8988T (cell line): ENCODE measurements around the gene RBMS3.
"Not testable (repeated sequence)": the region's sequence is repeated elsewhere in the genome, so short reads cannot be mapped to it uniquely, and the experiment has no call there.

Experiments used
- DNase-seq: peaks from one replicate; pipeline ENCODE4 v3.0.0; 2011

The RBMS3 gene

DNA sequence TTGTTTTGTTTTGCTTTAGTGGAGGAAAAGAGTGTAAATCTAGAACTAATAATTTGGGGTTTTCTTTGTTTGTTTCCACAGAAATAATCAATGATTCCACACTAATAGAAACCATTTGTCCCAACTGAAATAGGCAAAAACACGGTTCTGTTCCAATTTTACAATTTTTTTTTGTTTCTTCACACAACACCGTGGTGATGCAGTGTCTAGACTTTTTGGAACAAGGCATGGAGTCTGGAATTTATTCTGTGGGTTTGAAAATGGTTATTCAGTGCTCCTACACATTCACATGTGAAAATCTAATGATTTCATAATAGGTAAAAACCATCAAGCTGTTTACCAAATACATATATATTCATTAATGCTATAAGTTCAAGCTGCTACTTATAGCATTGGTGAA, 696.5 kb downstream of the RBMS3 start:
- DNase-seq, result no peak

DNA sequence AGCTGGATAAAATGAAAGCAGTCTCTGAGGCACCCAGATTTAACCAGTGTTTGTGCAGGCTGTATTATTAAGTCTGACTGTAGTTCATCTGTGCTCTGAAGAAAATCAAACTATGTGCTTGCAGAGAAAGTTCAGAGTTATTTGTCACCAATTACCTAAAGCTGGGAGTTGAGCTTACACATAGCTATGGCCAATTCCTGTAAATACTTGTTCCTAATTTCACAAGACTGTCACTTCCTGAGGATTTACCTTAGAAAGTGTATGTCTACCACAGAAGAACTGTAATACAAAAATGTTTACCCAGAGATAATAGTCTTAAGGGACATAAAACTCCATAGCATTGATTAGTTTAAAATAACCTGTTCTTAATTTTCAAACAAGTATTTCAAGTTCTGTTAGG, 697.2 kb downstream of the RBMS3 start:
- no peak for DNase-seq

DNA sequence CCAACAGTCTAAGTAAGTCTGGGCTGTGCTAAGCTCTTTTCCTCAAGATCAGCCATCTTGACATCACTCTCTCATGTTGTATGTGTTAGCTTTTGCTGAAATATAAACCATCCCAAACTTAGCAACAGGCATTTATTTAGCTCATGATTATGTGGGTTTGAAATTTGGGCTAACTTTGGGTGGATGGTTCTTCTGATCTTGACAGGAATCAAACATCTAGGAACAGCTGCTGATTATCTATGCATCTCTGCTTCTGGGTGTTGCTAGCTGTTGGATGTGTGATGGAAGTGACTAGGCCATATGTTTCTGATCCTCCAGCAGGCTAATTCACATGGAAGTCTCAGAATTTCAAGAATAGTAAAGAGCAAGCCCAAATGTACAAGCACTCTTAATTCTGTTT, 710.3 kb downstream of the RBMS3 start:
- no peak for DNase-seq

DNA sequence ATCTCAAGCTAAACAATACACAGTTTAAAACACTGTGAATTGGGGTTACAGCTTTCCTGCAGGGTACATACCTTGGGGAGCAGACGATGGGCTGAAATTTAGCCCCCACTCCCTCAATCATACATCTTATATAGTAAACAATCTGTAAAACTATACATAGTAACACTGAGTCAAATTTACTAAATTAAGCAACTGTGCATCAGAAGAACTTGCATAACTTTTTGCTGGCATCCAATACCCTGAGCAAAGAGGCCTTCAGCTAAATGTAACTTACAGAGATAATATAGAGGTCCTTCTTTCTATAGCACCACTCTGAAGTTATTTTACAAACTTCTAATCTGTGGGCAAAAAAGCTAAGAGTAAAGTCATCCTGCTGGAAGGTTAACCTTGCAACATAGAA, 721.9 kb downstream of the RBMS3 start:
- DNase-seq, result no peak

DNA sequence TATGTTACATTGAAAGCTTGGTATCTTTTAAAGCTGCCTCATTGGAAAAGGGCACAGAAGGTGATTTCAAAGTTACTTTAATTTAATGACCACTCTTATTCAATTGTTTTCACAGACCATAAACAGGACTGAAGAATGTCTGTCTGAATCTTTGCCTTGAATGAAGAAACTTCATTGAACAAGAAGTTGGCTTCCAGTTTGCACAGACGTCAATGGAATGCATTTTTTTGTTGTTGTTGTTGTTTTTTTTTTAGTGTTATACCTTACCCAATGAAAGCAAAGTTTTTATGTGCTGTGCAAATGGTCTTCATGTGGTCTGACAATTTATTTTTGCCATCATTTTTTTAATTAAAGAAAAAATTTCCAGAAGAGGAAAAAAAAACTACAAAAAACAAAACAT, 722.9 kb downstream of the RBMS3 start:
- DNase-seq, result no peak

DNA sequence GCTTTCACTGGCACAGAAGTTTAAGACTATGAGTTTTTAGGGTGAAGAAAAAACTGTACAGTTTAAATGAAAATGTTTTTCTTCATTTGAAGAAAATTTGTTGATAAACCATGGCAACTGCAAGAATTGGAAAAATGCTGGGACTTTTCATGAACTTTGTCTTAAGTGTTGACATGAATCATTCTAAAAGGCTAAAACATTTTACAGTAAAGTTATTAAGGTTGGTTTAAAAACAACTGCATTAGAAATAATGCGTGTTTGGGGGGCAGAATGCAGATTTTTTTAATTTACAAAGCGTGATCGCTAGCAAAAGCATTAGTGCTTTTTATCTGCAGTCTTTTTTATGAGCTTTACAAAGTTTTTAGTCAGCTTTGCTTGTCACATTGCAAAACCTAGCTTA, 723.6 kb downstream of the RBMS3 start:
- no peak for DNase-seq

DNA sequence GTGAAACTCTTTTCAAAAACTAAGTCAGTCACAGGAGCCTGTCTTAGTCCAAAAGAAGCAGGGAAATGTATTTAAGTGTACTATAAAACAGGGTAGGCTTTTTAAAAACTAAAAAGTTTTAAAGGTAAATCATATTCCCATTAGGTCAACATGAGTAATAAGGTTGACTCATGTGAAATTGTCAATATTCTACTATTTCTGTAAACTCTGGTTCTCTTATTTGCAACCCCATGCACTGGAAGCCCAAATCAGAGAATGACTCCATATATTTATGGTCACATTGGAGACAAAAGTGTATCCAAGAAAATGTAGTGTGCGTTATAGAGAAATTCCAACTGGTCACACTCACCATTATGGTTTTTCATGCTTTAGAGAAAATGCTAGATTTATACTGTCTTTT, 725.2 kb downstream of the RBMS3 start:
- no peak for DNase-seq

DNA sequence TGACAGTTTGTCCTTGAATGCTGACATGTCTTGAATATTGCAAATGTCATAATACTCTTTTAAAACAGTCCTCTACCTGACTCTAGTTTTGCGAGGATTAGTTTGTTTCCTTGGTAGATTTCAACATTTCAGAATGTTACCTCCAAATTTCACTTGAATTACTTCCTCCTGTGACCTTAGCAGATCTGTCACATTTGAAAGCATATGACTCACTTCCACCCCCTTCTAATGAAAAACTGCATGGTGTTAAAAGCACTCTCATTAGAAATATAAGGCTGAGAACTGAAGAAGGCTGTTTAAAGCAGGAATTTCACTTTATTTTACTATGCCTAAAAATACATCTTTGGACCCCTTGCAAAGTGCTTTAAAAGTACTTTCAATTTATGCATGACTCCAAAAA, 726.8 kb downstream of the RBMS3 start:
- DNase-seq, result no peak

DNA sequence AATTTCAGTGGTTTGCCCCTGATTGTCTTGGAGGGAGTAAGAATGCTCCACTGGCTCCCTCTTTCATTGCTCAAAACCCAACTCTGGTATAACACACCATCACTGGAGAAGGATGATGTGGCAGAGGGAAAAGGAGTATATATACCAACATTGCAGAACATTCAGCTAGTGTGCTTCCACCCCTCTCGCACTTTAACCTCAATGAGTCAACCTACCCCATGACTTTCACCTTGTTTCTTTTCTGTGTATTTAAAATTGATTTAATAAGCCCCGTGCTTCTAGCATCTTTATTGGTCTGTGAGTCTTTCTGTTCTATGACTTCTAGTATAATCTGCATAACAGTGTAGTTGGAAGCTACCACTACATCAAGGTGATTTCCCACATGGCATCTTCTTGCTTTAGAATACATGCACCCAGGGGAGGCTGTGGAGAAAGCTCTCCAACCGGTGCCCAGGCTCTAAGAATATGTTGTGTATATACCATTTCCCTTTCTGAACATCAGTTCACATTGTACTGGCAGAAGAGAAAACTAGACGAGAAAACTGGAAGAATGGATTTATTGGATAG, 730.4 kb downstream of the RBMS3 start:
- DNase-seq, result no peak

DNA sequence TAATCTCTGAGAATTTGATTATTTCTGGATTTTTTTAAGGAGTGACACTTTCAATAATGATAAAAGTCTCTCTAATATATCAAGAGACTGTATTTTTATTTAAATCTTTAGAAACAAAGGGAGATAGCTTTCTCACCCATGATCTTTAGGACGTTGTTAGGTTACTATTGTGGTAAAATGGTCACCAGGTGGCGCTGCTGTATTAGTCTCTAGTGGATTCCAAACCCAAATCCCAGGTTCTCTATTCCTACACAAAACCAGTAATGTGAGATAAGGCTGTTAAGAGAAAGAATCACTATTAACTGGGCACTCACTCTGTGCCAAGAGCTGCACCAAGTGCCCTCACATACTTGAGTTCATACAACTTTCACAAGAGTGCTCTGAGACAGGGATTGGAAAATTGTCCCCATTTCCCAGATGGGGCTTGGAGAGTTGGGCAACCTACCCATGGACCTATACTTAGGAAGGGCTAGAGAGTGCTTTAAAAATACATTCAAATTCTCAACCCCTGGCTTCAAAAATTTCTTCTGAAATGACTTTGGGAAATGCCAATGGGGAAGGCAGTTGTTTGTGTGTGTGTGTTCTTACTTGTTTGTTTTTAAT, 732.2 kb downstream of the RBMS3 start:
- peak; percentile 21 for DNase-seq

DNA sequence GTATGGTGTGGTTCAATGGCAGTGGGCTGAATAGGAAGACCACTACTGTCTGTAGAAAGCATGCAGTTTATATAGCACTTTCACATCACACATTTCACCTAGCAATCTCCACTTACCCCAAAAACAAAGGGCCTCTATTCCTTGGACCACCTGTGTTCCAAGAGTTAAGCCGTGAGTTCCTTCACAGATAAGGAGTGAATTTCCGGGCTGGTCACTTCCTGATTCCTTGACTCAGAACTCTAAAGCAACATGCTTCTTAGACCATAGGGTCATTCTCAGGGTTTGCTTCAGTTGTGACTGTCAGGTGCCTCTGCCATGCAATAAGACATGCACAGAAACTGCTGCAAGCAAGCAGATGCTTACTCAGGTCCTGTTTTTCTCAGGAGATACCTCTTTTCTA, 737.0 kb downstream of the RBMS3 start:
- DNase-seq, result no peak

DNA sequence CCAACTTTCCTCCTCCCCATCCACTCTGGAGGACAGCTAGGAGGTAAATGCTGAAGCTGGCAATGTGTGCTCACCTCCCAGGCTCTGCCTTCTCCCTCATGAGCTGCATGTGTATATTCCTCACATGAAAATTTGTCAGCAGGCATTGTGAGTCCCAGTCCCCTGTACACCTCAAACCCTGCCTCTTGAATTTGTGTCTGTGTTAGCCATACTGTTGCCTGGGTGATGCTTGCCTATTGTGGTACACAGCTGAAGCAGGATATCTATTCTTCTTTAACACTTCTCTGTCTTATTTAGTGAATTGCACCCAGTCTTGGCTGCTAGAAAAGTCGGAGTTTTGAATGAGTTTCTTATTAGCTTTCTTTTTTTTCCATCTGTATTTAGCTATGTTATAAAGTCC, 739.5 kb downstream of the RBMS3 start:
- no peak for DNase-seq

DNA sequence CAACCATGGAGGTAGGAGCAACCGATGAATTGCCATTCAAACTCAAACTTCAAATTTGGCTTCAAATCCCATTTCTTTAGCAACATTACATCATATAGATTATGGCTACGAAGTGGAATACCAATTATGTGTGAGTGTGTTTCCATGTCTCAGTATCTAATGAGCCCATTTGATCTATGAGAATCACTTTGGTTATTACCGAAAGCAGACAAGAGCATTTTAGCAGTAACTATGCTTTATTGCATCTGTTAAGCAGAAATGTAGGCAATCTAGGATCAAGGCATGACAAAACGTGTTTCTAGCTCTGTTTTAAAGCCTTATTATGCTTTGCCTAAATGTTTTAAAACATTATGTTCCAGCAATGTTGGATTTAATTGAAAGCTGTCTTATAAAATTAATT, 743.6 kb downstream of the RBMS3 start:
- DNase-seq, result no peak

DNA sequence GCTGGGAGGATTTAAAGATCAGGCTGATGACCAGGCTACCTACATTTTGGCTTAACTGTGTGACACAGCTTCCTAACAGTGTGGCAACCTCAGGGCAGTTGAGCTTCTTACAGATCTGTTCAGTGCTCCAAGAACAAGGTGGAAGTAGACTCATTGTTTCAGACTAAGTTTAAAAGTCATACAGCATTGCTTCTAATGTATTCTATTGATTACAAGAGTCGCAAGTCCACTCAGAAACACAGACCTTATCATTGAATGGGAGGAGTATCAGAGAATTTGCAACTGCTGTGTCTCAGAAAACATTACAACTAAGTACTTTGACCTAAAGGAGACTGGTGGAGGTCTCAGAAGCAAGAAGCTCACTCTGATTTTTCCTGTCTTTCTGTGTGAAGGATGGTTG, 746.0 kb downstream of the RBMS3 start:
- DNase-seq, result no peak

DNA sequence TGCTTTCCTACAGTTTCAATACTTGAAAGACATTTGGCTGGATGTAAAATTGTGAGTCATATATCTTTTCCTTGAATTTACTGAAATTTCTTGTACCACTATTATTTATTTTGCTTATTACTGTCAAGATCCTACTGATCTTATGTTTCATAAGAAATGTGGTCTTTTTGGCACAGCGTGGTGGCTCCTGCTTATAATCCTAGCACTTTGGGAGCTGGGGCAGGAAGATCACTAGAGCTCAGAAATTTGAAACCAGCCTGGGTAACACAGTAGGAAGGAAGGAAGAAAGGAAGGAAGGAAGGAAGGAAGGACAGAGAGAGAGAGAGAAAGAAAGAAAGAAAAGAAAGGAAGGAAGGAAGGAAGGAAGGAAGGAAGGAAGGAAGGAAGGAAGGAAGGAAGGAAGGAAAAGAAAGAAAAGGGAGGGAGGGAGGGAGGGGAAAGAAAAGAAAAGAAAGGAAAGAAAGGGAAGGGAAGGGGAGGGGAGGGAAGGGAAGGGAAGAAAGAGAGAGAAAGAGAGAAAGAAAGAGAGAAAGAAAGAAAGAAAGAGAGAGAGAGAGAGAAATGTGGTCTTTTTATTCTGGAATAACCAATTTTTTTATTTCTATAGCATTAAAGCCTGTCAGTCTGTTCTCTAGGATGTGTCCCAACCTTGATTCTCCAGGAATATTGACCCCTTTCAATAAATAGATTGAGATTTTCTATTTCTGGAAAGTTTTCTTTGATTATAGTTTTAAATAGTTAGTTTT, 753.5 kb downstream of the RBMS3 start:
- DNase-seq, result no peak

DNA sequence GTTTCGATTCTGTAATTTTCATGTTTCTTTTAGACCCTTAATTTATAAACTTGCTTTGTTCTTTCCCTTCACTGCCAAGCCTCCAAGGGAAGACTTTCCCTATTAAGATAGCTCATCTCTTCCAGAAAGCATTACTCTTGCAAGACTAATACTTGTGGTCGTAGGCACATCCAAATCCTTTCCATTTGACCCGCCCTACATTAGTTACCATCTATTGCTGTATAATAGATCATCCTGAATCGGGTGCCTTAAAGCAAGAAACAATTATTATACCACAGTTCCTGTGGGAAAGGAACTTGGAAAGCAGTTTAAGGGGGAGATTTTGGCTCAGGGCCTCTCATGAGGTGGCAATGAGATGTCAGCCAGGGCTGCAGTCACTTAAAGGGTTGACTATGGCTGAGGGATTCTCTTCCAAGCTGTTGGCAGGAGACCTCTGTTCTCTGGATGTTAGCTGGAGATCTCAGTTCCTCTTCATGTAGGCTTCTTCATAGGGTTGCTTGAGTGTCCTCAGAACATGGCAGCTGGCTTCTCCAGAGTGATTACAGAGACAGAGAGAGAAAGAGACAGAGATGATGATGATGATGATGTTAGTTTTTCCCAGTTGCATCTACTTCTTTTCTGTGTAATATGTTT, 755.2 kb downstream of the RBMS3 start:
- no peak for DNase-seq

DNA sequence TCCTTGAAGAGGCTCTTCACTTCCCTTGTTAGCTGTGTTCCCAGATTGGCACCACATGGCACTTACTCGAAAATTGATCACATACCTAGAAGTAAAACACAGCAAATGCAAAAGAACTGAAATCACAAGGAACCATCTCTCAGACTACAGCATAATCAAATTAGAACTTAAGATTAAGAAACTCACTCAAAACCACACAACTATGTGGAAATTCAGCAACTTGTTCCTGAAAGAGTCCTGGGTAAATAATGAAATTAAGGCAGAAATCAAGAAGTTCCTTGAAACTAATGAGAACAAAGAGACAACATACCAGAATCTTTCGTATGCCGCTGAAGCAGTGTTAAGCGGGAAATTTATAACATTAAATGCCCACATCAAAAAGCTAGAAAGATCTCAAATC, 759.3 kb downstream of the RBMS3 start:
- DNase-seq, result no peak

DNA sequence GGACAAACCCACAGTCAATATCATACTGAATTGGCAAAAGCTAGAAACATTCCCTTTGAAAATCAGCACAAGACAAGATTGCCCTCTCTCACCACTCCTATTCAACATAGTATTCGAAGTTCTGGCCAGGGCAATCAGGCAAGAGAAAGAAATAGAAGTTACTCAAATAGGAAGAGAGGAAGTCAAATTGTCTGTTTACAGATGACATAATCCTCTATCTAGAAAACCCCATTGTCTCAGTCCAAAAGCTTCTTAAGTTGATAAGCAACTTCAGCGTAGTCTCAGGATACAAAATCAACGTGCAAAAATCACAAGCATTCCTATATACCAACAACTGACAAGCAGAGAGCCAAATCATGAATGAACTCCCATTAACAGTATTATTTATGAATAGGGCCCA, 760.6 kb downstream of the RBMS3 start:
- not testable (repeated sequence) for DNase-seq

DNA sequence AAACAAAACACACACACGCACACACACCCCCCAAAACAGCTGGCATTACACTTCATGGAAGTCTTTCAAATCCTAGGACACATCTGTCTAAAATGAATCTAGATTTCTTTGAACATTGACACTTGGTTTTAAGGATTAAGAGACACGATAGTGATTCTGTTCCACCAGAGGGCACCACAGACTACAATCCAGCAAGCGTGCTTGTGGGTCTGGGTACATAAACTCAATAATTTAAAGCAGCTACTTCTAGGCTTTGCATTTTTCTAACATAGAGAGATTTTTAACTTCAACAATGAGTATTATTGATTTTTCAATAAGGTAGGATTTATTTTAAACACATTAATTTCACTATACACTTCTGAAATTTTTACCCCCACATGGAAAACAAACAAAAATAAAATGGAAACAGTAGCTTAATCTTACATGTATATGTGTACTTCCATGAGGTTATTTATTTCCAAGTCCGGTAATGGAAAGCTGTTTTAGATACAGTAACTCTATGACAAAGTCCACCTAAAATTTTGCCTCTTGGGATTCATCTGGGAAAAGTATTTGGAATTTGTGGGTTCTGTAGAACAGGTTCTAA, 761.5 kb downstream of the RBMS3 start:
- DNase-seq, result no peak

DNA sequence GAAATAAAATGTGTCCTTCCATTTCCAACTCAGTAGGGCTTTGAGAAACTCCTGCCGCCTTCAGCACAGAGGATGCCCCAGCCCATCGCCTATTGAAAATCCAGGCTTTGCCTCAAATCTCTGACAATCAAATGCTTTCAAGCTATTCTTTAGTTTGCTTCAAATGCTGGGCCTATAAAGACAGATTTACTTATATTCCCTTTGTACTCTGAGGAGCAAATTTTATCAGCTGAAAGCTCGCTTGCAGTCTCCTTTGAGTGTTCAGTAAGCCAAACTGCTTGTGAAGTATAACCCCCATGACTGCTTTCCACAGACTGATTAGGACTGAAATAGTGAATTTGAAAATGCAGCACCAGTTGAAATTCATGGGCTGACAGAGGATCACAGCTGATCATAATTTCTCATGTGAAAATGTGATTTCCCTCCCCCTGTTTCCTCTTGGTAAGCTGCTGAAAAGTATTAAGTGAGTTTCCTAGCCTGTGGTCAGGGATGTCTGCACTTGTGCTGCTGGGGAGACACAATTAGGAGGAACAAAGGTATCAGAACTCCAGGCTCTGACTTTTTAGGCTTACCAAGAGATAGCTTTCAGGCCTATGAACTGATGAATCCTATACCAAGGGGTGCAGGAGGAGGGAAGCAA, 762.2 kb downstream of the RBMS3 start:
- no peak for DNase-seq

DNA sequence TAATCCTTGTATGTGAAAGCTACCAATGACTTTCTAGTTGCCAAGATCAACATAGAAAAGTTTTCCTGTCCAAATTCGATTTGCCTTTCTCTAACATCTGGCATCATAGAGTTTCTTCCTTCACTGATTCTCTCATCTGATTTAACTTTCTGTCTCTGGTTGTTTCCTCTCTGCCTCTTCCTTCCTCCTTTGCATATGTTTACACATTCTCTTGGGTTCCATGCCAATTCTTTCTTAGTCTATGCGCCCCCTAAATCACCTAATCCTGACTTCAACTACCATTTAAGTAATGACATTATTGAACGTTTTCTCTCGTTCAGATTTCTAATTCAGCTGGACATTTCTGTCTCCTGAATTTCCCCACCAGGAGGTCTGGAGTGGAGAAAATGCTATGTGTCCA, 763.6 kb downstream of the RBMS3 start:
- no peak for DNase-seq

DNA sequence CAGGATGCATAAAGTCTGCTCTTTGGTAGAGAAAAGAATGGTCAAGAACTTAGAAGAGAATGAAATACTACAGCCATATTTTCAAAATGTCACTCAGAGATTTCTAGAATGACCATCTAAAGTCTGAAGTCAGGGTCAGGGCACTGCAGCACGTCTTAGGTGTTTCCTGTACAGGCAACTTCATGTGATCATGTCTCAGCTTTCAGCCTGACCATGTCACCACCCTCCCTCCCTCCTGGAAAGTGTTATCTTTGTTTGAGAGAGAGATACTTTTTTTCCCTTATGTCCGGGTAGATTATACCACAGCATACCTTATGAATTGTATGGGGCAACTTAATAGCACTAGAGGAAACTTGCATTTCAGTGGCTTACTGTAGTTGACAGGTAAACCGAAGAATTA, 767.6 kb downstream of the RBMS3 start:
- DNase-seq, result no peak

DNA sequence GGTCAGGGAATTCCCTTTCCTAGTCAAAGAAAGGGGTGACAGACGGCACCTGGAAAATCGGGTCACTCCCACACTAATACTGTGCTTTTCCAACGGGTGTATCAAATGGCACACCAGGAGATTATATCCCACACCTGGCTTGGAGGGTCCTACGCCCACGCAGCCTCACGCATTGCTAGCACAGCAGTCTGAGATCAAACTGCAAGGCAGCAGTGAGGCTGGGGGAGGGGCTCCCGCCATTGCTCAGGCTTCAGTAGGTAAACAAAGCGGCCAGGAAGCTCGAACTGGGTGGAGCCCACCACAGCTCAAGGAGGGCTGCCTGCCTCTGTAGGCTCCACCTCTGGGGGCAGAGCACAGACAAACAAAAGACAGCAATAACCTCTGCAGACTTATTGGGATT, 769.2 kb downstream of the RBMS3 start:
- not testable (repeated sequence) for DNase-seq
